ENCODE measurements around the gene ITGB2.

Gene ITGB2

GRCh38 chr21:44849616-44850130 lies 71.0 kb downstream of the ITGB2 start:
- H3K4me3 ChIP-seq (ENCODE audit: low read depth, low read length): no peak overlapping the region
- no peak for DNase-seq (ENCODE audit: low read depth, low spot score)
- CTCF ChIA-PET: no interaction called here
- no peak for TF ChIP-seq CTCF (IDR thresholded peaks at IDR 0.05; ENCODE audit: insufficient read depth, low read length, missing control alignments)
- POLR2A ChIA-PET: interaction anchor here (0.8 kb wide), 1 partner anchor 14 kb away, joined by 3 read pairs; no protein-coding TSS in a partner anchor

- CTCF ChIA-PET: no interaction called here
- POLR2A ChIA-PET: interaction anchor here (0.8 kb wide), 1 partner anchor 15 kb away, joined by 3 read pairs; no protein-coding TSS in a partner anchor
- no peak for DNase-seq (ENCODE audit: low read depth, low spot score)
- no peak for TF ChIP-seq CTCF (IDR thresholded peaks at IDR 0.05; ENCODE audit: insufficient read depth, low read length, missing control alignments)
- H3K4me3 ChIP-seq (ENCODE audit: low read depth, low read length): no peak overlapping the region
Observed at GRCh38 chr21:44848821-44849521, 71.7 kb downstream of the ITGB2 start.

- ChIA-PET POLR2A (no interaction called here), CTCF (no interaction called here)
- DNase-seq (ENCODE audit: low read depth, low spot score): no peak
- H3K4me3 ChIP-seq (ENCODE audit: low read depth, low read length): no peak overlapping the region
- no peak for TF ChIP-seq CTCF (IDR thresholded peaks at IDR 0.05; ENCODE audit: insufficient read depth, low read length, missing control alignments)
Observed at GRCh38 chr21:44847261-44848056, 73.2 kb downstream of the ITGB2 start.

GRCh38 chr21:44846485-44847260 lies 74.0 kb downstream of the ITGB2 start:
- H3K4me3 ChIP-seq (ENCODE audit: low read depth, low read length): peak overlapping the region; percentile 52; the same call in 1 of the 2 replicates
- CTCF ChIA-PET: interaction anchor here (0.7 to 1.2 kb wide), 8 partner anchors 8 to 53 kb away, joined by 3 to 7 read pairs (median 4); no protein-coding TSS in a partner anchor

GRCh38 chr21:44846224-44846484 lies 74.5 kb downstream of the ITGB2 start:
- ChIA-PET POLR2A (no interaction called here), CTCF (interaction anchor here (0.7 to 1.2 kb wide), 8 partner anchors 9 to 53 kb away, joined by 3 to 7 read pairs (median 4); no protein-coding TSS in a partner anchor)
- no peak for TF ChIP-seq CTCF (IDR thresholded peaks at IDR 0.05; ENCODE audit: insufficient read depth, low read length, missing control alignments)
- H3K4me3 ChIP-seq (ENCODE audit: low read depth, low read length): peak overlapping the region; percentile 52
- DNase-seq (ENCODE audit: low read depth, low spot score): no peak

More at GRCh38 chr21:44846485-44847260, 74.0 kb downstream of the ITGB2 start:
- POLR2A ChIA-PET: no interaction called here
- TF ChIP-seq CTCF (IDR thresholded peaks at IDR 0.05; ENCODE audit: insufficient read depth, low read length, missing control alignments): no peak
- DNase-seq (ENCODE audit: low read depth, low spot score): no peak

Measured in AG04449 (cell line).